ENCODE measurements around the gene LDLRAD3.

Gene LDLRAD3

DNA sequence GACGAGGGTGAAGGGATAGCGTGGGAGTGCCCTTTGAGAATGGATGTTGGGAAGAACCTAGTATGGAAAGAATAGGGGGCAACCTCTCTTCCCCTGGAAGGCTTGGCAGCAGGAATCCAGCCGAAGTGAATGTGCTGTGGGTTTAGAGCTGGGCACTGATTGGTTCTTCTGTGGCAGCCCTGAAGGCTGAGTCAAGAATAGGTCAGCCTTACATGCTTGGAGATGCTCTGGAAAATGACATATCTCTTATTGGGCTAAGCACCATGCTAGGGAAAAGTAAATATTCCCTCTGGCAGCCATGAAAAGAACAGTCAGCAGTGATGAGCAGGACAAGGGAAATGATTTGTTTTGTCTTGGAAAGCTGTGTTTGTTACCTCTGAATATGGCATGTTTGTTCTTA is 195.9 kb downstream of the LDLRAD3 start:
- DNase-seq (ENCODE audit: low read depth), result no peak

DNA sequence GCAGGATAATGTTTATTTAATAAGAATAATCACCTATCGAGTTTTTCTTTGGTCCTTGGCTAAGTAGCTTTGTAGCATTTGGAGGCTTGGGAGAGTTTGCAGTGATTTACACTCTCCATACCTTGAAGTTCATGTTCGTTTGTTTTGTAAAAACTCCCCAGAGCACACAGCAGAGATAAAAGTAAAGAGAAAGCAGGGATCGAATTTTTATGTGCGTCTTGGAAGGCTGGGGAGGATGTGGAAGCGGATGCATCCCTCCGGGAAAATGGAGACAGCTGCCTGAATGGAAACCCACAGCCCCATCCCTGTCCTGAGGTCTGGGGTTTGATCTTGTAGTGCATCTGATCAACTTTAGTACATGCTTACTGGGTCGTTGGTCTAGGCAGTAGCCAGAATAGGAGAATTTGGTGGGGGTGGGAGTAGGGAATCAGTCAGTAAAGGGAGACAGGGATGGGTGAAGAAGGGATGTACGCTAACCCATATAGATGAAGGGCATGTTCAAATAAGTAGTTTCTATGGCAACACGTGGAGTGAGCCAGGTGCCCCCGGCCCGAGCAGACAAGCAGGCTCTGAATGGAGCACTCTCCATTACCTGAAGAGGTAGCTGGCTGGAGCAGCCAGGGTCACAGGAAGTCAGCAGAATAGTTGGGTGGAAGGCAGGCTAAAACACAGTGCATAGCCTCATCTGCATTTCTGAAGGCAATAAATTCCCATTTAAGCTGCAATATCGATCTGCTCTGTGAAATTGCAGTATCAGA is 197.5 kb downstream of the LDLRAD3 start:
- no peak for DNase-seq (ENCODE audit: low read depth)

DNA sequence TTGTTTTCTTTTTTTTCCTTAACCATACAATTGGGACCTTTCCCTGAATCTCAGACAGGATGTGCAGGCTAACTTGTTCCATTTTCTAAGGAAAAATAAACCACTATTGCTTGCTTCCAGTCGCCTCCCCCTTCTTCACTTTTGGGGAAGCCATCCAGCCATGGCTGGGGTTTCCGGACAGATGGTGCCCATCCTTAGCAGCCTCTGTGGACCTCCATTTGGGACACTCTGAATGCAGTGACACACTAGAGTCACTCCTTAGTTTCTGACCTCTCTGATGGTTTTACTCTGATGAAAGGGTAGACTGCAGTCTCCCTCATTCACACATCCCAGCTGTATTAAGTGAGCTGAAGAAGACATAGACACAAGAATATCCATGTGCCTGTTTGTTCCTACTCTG is 198.1 kb downstream of the LDLRAD3 start:
- DNase-seq (ENCODE audit: low read depth), result no peak

DNA sequence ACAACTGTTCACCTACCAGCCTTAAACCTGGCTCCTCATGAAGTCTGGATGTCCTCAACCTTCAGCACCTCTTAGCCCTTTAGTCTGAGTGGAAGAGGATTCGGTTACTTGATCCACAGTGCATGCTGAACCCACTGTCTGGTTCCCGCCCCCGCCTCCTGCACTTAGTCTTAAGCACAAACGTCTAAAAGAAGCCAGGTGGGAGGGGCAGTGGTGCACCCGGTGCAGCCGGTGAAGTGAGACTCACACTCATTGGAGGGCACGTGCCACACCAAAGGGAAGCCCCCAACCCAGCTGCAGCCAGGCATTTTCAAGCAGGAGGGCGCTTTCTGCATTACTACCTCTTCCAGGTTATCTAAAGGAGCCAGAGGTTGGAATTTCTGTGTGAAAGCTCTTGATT is 198.6 kb downstream of the LDLRAD3 start:
- no peak for DNase-seq (ENCODE audit: low read depth)

DNA sequence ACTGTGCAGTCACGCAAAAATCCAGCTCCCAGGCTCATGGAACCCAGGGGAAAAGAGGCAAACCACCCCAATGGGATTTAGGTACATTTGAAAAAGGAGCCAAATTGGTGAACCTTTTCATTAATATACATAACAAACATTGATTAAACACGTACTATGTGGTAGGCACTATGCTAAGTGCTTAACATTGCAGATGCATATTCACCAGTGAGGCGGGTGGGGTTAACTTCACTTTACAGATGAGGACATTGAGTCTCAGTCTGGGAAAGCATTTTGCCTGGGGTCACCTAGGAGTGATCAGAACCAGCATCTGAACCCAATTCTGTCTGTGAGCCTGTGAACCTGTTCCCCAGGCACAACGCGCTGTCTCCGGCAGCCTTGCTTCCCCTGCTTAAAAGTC is 199.0 kb downstream of the LDLRAD3 start:
- DNase-seq (ENCODE audit: low read depth), result no peak

DNA sequence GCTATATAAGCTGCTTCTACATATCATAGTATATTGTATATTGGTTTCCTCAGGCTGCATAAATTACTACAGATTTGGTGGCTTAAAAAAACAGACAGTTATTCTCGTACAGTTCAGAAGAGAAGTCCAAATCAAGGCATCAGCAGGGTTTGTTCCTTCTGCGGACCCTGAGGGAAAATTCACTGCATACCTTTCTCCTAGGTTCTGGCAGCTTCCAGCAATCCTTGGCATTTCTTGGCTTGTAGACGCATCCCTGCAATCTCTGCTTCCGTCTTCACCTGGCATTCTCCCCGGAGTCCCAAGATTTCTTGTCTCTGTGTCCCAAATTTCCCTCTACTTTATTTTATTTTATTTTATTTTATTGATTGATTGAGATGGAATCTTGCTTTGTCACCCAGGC is 202.6 kb downstream of the LDLRAD3 start:
- DNase-seq (ENCODE audit: low read depth), result no peak

DNA sequence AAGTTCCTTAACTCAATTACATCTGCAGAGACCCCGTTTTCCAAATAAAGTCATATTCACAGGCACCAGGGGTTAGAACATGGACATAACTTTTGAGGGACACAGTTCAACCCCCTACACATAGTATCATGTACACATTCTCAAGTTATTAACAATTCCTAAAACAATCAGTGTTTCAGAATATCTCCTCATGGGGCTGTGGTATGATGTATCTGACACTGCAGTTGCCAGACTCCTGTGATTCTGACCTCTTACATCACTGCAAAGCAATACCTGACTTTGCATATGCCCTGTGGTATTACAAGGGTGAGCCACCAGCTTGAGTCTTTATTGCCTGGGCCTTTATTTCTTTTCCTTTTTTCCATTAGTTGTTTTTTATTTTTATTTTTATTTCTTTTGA is 203.6 kb downstream of the LDLRAD3 start:
- DNase-seq (ENCODE audit: low read depth), result no peak

DNA sequence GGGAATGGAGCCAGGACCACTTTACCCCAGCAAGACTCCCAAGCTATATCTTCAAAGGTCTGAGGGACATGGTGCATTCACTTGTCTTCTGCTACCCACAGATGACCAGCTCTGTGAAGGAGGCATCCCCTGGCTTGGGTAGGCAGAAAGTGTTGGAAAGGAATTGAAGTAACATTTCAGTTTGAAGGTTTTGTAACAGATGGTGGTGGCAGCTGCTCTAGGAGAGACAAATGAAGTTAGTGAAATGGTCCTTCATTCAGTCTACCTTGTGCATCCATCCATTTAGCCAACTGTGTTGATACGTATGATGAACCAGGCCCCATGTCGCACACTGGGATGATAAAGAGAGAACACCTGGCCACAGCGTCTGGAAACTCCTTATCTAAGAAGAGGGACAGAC is 204.8 kb downstream of the LDLRAD3 start:
- no peak for DNase-seq (ENCODE audit: low read depth)

DNA sequence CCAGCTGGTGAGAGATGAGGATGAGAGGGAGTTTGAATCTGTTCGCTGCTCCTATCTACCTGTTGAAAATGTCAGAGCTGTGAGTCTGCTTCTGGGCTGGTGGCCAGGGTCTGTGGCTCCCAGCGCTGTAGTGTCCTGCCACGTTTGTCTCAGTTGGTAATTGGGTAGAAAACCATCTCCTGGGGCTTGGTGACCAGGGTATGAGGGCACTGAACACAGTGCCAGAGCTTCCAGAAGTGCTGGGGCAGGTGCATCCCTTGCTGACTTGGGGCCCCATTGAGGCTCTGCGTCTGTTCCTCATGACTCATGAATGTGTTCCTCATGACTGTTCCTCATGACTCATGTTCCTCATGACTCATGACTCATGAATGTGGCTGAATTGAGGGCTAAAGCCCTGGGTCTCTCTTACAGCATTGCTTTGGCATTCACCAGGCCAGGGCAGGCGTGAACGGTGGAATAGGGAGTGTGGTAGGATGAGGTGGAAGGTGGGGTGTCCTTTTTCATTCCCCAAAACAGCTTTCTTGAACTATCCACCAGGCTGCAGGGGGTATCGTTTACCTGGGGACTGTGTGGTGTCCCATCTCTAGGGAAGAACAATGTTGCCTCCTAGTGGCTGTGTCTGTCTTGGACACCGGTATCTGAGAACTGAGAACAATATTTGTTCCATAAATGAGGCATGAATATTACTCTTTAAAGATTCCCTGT is 205.8 kb downstream of the LDLRAD3 start:
- peak; percentile 98 for DNase-seq (ENCODE audit: low read depth)

DNA sequence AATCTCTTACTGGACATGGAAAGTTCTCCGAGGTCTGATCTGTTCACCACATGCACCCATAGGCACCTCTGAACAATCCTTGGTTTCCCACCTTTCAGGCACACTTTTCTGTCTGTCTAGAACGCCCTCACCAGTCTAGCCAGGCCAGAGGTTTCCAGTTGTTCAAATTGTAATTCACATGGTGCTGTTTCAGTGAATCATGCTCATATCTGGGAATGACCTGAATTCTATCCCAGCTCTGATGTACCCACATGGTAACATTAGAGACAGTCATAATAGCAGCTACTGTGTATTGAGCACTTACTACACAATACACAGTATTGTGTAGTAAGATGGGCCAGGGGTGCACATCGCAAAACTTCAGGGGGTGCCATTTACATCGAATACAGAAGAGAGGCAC is 207.1 kb downstream of the LDLRAD3 start:
- peak; percentile 71 for DNase-seq (ENCODE audit: low read depth)

DNA sequence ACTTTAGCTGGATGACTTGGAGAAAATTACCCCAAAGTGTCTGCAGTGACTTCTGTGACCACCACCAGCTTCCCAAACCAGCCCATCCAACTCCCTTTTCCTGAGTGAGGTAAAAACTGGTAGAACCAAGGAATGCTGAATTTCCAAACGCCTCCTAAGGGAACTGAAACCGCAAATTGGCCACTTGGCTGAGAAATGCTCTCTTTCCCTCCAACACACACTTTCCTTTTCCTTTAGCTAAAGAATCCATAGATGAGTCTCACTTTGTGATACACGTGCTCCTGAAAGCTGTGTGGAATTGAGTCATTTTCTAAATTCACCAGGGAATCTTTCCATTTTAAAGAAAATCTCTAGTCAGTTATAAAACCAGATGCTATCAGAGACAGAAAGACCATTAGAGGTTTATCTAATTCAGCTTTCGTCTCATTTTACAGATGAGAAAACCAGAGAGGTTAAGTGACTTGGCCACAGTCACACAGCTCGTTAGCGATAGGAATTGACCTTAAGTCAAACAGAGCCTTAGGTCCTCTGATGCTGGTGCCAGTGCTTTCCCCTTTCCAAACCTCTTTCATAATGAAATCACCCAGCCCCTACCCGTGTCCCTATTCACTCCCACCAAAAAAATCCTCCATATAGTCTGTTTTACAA is 208.2 kb downstream of the LDLRAD3 start:
- DNase-seq (ENCODE audit: low read depth), result no peak

DNA sequence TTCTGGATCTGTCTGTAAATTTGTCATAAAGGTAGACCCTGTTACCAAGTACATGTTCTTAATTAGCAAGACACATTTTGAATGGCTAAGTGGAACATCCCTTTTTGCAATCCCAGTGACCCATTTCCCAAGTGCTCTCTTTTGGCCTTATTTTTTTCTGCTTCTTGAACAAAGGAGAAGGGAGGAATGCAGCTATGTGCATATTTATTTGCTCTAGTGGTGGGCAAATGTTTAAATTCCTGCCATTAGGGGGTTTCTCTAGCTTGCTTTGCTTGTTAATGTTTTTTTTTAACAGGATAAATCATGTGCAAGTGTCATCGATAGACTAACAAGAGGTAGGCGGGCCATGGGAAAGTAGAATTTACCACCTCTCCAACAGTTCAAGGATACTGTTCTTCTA is 209.7 kb downstream of the LDLRAD3 start:
- DNase-seq (ENCODE audit: low read depth), result no peak

DNA sequence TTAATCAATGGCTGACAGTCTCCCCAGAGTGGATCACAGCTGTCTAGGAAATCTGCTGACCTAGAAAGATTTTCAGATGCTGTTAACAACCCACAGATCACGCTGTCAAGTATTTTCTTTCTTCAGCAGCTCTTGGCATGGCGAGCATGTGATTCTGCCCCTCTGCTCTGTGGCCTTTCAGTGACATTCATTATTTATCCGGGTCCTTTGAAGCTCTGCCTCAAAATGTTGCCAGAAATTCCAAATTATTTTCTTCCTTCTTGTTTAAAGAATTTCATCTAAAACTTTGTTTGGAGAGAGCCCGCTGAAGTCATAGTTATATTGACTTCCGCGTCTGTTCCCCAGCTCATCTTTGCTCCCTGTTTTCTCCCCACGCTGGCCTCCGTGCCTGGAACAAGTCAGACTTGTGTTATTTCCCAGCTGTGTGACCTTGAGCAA is 211.3 kb downstream of the LDLRAD3 start:
- no peak for DNase-seq (ENCODE audit: low read depth)

DNA sequence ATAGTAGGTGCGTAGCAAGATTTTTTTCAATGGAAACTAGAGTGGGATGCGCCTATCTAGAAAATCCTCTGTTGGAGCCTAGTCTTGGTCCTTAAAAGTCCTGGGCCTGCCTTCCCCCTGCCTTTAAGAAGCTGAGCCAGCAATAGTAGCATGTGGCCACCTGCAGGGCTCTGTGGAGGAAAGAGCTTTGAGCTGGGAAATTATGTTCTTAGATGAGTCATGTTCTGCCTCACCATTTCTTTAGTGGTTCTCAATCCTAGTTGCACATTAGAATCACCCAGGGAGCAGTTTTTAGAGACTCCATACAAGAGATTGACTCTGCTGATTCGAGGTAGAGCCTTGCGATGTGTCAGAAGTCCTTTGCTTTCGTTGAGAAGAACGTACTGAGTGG is 211.9 kb downstream of the LDLRAD3 start:
- DNase-seq (ENCODE audit: low read depth), result no peak

DNA sequence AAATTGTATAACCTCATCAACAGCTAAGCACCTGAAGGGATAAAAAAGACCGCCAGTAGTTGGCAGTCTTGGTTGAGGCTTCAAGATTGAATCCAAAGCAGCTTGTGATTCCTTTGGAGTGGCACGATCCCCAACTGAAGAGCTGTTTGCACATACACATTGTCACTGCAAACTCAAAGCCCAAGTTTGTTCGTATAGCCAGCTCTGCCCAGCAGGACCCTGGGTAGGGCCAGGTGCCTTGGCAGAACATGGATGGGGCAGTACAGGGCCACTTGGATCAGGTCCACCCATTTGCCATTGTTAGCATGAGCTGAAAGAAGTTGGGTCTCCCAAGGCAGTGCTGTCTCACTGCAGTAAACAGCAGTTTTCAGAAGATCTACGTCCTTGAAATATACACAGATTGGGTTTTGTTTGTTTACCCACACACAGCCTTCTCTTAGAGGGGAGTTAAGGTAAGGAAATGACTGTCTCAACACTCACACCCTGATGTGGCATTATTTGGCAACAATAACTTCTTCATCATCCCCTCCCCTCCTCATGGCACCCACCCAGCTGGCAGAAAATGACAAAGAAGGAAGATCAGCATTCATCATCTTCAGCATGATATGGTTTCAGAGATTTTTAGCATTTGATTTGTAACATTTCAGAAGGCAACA is 212.4 kb downstream of the LDLRAD3 start:
- peak; percentile 62 for DNase-seq (ENCODE audit: low read depth)

DNA sequence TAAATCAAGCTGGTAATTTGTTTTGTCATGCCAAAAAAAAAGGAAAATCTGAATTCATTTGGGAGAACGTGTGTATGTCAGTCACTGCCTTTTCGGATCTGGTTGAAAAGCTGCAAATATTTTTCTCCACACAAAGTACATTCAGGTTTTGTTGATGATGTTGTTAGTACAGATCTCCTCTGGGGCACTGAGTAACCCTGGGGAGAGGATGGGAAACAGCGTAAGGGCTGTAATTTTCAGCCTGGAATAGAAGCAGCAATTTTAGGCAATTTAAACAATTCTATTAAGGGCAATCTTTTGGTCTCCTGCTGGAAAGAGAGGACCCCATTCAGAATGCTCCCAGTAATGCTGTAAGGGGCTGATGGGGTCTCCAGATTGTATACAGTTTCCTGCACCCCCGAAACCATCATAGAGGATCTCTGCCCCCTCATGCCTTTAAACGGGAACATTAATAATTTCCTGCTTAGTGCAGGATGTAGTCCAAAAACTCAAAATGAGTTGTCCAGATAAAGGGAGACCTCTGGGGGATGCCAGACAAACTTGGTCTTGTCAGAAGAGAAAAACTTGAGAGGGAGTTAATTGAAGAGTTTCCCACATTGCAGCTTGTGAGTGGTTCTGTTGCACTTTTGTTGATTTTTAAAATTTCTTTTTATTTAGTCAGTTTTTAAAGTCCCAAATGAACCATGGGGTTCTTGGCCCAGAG is 213.1 kb downstream of the LDLRAD3 start:
- DNase-seq (ENCODE audit: low read depth), result no peak

DNA sequence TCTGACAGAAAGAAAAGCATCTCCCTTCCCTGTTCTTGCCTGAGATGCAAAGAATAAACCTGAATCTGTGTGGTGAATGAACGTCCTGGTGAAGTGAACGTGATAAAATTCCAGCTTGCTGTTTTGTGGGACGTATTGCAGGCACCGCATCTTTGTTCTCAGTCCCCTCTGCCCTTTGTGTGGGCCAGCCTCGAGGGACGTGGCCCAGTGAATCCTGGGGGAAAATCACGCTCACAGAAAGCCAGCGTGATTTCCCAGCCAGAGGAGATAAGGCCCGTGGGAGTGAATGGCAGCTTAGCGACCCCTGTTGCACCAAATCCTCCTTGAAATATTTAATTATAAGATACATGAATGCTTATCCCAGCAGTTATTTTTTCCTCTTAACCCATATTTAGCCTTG is 216.2 kb downstream of the LDLRAD3 start:
- no peak for DNase-seq (ENCODE audit: low read depth)

DNA sequence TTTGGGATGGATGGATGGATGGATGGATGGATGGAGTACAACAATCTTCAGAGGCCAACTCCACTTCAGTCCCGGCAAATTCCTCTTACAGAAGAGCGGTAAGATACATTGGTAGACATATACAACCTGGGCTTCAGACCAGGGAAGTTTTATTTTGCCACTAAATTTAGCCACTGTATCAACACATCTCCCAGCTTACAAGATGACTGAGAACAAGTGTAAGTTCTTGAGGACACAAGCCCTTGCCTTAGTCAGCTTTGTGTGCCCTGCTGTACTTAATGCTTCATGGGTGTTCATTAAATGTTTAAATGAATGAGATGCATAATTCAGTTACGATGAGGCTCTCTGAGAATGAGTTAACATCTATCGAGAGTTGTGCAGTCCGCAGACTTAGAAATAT is 217.7 kb downstream of the LDLRAD3 start:
- no peak for DNase-seq (ENCODE audit: low read depth)

DNA sequence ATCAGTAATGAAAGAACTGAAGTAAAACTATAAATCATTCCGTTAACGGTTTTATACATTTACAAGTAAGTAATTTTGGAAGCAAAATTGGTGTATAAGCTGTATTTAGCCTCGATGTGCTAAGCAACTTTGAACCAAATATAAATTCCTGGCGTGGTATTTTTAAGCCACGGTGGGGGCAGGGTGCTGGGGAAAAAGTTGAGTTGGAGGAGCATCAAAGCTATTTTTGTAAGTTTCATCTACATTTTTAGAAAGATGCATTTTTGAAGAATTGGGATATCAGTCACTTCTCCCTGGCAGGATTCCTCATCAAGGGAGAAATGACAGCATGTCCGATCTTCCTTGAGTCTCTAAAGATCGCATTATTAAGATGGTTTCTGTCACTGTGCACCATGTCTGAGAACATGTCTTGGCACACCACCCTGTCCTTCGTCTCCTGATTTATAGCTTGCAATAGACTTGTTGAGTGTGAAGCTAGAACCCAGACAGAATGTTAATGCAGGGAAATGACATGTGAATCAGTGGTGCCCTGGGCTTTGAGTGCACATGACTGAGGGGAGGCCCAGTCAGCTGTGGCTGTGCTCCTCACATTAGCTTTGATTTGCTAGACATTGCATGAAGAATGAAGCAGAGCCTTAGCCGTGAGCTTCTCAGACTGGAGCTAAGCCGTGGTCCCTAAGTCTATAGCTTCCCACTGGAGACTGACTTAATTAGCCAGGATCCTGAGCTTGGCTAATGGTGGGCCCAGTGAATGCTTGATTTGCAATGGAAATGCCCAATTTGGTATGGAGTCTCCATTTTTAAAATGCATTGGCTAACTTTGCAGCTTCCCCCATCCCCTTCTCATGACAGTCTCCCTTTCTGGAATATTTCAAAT is 218.4 kb downstream of the LDLRAD3 start:
- no peak for DNase-seq (ENCODE audit: low read depth)

DNA sequence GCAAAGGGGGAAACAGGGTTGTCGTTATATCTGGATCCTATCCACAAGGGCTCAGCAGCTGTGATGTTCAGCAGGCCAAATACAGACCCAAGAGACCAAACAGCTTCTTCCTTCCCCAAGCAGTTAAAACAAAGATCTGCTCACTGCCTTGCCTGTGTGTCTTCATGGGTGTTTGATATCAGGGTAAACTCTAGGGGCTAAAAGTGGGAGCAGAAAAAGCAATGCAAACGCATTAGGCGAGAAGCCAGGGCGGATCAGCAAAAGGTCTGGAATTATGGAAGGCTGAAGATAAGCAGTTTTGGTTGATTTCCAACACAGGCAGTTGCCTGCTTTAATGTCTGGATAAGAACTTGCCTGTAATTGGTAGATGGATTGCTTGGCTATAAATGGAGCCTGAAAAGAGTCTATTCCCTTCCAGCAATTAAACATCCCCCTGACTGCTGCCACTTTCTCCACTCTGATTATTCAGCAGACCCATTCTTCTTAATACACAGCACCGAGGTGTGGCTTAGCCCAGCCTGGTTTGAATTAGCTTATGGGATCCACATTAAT is 219.1 kb downstream of the LDLRAD3 start:
- DNase-seq (ENCODE audit: low read depth), result peak; percentile 53
